GM04503 (cell line): ENCODE measurements around the gene IL19.
"Not testable (repeated sequence)": the region's sequence is repeated elsewhere in the genome, so short reads cannot be mapped to it uniquely, and the experiment has no call there.

ENCODE experiments used
- DNase-seq: peaks from one replicate; pipeline ENCODE4 v3.0.0-alpha.2; 2012; ENCODE audit warnings: low read depth

Gene IL19

DNA sequence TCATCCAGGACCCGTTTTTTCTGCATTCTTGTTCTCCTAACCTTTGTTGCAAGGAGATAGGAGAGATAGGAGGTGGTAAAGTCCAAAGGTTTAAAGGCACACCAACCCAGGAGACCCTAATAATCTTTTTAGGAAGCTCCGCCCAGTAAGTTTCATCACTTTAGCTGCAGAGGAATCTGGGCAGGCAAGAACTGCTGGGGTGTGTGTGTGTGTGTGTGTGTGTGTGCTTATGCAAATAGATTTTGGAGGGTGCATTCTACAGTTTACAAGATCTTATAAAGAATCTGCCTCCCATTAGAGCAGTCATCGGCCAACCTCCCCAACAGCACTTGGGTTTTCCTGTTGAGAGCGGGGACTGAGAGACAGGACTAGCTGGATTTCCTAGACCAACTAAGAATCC, 5.7 kb downstream of the IL19 start:
- DNase-seq, result no peak

DNA sequence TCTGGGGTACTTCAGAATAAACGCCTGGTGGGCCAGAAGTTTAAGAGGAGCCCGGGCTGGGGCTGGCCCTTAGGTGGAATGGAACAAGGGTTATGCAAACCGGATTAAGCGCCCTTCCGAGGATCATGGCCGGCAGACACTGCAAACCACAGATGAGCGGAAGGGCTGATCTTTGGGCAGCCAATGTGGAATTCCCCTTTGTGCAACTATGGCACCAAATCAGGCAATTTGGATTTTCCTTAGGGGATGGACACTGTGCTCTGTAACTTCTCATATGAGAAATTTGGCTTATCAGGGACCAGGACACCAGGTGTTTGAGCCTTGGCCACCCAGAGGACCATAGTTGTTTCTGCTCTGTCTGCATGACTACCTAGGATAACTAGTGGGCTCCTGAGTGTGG, 7.5 kb downstream of the IL19 start:
- no peak for DNase-seq

DNA sequence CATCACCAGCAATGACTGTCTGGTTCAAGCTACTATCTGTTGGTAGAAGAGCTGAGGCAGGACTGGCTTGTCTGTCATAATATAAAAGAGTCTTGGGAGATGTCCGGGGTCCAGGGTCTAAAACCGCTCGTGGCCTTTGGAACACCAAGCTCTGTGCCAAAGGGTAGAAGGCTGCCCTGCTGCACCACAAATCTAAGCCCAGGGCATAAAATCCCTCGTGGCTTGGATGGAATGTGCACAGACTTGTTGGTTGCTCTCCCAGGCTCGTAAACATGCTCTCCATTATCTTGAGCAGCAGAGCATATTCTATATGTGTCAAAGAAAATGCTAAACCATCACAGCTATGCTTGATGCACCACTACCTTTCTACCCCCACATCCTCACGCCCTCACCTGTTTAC, 8.3 kb downstream of the IL19 start:
- DNase-seq, result not testable (repeated sequence)

DNA sequence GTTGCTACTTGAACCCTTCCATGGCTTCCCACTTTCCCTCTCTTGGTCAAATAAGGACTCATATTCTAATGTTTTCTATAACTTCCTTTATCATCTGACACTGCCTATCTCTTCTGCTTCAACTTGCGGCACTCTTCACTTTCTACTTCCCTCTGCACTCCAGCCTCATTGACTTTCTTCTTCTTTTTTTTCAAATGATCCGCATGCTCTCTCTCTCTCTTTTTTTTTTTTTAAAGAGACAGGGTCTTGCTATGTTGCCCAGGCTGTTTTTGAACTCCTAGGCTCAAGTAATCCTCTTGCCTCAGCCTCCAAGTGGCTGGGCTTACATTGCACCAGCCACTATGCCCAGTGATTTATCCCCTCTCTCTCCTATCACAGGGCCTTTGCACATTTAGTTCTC, 9.1 kb downstream of the IL19 start:
- DNase-seq, result no peak

DNA sequence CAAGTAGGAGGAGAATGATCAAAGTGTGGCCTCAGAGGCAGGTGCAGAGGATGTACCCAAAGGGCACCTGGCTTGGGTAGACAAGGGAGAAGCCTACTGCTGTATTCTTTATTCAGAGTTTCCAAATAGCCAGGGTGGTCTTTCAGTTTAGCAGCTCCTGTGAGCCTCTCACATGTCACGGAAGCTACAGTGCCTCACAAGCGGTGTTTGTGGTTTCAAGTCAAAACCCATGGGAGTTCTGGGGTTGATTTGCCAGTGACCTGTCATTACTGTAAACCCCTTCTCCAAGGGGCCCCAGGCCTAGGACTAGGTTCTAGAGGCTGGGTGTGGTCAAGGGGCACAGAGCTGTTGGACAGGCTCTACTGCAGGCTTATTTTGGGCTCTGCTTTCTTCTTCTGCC, 11.9 kb downstream of the IL19 start:
- no peak for DNase-seq

DNA sequence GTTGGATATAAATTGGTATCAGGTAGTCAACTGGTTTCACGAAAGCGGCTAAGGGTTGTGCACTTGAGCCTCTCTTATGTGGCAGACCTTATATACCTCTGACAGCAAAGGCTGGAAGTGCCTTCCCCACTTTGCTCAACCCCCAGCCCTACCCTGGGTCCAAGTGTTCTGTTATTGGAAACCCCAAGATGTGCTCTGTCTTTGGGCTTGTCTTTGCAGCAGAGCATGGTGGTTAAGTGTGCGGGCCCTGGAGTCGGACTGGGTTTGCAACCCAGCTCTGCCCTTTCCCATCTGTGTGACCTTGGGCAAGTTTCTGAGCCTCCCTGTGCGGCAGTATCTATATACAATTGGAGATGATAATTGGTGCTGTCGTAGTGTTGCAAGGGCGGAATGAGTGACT, 12.9 kb downstream of the IL19 start:
- no peak for DNase-seq

DNA sequence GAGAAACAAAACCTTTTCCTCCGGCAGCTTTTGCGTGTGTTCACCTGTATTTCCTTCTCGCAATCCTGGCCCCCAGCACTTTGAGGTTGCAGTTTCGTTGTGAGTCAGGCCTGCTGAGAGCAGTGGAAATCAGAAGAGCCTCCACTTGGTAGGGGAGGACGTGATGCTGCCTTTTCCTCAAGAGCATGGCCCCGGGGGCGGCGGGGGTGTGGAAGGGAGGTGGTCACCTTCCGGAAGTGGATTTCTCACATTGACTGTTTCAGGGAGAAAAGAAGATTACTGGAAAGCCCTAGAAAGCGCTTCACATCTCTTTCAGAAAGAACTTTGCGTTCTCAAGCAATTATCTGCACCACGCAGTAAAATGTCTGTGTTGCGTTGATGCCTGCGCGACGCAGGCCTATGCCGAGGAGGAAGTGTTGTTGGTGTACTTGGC, 13.9 kb downstream of the IL19 start:
- DNase-seq, result no peak

DNA sequence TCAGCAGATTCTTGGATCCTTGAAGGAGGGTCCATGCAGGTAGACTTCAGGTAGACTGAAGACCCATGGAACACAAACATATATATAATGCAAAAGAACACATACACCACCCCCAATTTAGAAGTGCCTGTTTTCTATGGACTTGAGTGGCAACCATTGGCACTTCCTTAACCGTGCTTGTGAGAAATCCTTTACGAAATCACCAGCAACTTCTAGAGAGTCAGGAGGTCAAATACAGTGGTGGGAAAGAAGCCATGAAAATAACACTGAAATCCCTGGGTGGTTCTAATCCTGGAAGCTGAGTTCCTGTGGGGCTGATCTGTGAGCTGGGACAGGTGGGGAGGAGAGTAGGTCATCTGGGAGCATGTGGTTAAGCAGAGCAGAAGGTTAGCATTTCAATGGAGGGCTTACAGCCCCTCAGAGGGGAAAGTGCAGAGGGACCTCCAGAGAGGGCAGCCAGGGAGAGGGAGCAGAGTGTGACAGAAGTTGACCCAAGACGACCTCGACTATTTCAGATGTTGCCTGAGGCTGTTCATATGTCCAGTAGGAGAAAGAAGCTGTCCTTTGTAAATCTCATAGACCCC, 14.7 kb downstream of the IL19 start:
- no peak for DNase-seq

DNA sequence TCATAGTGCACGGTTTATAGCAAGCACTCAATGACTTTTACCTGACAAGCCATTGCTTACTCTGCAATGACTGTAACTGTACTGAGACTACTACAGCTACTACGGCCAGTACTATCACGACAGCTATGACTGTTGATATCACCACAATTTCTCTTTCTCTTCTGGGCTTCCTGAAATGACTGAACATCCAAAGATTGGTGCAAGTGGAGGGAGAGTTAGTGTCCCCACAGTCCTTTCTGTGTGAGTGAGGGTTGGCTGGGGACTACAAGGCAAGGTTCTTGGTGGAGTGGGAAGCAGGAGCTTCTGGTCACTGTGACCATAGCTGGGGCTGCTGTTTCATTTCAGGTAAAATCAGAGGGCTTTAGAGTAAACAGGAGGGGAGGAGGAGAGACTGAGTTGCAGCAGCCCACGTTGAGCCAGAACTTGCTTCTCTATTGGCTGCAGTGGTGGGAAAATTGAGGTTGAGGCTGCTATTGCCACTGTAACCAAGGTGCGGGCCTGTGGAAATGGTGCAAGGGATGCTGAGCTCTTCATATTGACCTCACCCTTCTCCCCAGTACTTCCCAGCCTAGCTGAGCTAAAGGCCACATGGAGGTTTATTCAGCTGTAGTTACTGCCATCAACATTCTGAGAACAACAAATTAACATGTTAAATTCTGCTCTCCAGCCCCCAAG, 15.8 kb downstream of the IL19 start:
- DNase-seq, result no peak

DNA sequence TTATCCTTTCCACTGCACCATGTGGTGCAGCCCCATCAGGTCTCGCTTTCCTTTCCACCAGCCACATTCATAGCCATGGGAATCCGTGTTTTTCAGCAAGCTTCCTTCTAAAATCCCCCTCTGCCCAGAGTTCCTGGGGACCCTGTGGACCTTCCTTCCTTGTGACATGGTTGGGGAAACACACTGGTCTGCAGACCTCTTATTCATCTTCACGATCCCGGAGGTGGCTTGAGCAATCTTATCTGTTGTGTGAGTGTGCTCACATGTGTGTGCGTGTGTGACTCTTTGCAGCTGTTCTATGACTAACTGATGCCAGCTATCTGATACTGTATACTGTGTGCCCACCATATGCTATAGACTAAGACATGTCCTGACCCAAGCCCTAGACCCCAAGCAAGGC, 17.3 kb downstream of the IL19 start:
- DNase-seq, result no peak

DNA sequence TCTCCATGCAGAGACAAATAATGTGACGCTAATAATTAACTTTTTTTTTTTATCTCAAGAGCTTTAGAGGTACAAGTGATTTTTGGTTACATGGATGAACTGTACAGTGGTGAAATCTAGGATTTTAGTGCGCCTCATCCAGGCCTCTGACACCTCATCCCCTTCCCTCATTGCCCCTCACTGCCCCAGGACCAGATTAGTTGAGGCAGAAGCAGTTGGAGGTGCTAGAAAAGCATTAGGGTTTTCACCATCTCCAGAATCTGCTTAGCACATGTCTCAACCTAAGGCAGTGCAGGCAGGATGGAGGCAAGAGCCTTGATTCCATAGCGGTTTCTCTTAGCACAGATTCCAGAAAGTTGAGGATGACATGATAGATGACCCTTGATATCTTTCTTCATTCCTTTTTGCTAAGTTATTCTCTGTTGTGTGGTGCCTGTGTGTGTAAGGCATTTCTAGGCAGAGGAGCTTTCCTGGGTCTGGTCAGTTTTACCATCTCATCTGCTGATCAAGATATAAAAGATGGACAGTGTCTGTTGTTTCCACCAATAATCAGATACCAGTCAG, 18.0 kb downstream of the IL19 start:
- DNase-seq, result no peak

DNA sequence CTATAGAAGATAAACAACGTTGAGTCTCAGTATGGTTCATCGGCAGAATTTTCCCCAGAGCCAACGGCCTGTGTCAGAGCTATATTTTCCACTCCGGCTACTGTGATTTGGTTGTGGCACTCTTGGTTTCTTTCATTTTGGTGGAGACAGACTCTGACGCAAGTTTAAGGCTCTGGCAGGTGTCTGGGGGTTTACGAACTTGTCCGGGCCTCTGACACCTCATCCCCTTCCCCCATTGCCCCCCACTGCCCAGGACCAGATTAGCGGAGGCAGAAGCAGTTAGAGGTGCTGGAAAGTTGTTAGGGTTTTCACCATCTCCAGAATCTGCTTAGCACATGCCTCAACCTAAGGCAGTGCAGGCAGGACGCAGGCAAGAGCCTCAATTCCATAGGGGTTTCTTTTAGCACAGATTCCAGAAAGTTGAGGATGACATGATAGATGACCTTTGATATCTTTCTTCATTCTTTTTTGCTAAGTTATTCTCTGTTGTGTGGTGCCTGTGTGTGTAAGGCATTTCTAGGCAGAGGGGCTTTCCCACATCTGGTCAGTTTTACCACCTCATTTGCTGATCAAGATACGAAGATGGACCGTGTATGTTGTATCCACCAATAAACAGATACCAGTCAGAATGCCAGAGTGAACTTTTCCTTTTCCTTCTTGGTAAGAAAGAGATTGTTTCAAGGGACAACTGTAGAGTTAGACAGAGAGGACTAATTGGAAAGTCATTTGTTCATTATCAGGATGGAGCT, 20.1 kb downstream of the IL19 start:
- DNase-seq, result no peak

DNA sequence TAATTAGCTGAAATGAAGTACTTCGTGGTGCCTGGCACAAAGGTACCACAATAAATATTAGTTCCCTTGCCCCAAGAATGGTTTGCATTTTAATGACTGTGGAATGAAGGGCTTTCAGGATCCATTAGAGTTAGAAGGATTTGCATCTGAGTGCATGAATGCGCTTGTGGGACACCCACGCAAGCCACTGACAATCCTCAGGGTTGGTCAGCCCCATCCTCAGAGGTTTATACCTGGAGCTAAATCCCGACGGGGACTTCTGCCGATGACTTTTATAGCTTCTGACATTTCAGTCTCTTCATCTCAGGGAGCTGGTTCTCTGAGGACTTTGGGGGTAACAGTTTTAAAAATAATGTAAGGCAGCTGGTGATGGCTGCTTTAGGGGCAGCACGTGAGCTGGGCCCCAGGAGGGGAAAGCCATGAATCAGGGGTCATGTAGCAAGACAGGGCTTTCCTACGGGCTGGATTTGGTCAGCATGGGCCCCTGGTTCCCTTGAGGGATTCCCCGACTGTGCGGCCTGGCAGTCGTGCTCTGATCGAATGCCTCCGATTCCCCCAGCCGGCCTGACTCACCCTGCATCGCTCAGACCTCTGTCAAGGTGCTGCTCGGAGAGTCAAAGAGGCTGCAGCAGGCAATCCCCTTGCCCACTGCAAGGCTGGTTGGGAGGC, 22.5 kb downstream of the IL19 start:
- no peak for DNase-seq

DNA sequence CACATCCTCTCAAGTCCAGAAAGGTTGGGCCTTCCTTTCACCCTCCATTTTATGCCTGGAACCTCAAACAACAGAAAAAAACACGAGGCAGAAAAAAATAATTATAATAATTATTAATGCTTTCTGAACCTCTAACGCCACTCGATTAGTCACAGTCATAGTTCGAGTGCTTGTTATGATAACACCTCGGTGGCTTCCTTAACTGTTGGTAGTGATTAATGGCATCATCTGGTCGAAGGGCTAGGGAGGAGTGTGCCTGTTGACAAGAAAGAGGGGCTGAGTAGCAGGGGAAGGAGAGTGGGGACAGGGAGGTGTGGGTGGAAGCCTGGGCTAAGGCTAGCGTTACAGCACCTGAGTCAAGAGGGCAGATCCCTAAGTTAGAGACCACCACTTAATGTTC, 23.0 kb downstream of the IL19 start:
- DNase-seq, result no peak

DNA sequence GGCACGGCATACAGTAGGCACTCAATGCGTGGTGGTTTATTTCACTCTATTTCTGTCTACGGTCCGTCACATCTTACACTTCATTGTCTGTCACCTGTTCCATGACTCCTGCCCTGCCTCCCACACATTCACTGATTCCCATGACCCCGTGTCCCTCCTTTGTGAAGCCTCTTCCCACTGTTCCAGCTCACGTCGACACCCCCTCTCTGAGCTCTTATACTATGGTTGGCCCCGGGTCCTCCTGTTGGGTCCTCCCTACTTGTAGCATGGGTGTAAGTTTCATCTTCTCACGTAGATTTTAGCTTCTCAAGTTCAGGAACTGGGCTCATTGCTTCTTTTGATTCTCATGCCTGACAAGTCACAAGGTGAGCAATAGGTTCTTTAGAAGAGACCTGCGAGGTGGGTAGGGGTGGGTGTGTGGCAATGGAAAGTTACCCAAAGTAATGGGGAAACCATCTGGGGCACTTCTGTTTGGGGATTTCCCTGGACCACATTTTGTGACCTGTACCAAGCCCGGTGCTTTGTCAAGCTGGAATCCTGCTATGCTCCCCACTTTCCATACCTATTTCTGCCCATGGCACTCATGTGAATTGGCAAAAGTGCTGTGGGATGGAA, 23.8 kb downstream of the IL19 start:
- no peak for DNase-seq

DNA sequence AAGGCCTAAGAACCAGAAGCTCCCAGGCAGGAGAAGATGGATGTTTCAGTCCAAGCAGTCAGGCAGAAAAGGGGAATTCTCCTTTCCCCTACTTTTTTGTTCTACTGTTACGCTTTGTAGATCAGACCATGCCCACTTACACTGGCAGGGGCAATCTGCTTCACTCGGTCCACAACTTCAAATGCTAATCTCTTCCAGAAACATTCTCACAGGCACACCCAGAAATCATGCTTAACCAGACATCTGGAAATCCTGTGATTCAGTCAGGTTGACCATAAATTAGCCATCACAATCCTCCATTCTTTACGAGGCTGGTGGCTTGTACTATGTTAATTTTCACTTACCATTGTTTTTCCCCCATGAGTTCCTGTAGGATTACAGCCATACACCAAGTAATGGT, 25.5 kb downstream of the IL19 start:
- no peak for DNase-seq

DNA sequence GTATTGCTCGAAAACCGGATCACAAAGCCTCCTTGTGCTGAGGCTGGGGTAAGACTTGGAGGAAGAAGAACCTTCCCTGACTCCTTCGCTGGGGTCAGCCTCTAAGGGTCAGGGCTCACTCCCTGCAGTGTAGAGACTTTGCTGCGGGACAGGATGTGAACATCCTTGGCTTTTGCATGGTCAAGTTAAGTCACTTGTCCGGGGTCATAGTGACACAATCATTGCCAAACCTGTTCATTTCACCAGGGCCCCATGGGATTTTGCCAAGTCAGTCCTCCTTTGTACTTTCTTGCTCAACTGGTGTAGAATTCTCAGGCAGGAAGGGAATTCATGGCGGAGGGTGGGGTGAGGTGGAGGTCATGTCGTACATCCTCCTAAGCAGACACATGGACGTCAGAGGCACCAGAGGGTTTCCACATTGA, 26.4 kb downstream of the IL19 start:
- no peak for DNase-seq

DNA sequence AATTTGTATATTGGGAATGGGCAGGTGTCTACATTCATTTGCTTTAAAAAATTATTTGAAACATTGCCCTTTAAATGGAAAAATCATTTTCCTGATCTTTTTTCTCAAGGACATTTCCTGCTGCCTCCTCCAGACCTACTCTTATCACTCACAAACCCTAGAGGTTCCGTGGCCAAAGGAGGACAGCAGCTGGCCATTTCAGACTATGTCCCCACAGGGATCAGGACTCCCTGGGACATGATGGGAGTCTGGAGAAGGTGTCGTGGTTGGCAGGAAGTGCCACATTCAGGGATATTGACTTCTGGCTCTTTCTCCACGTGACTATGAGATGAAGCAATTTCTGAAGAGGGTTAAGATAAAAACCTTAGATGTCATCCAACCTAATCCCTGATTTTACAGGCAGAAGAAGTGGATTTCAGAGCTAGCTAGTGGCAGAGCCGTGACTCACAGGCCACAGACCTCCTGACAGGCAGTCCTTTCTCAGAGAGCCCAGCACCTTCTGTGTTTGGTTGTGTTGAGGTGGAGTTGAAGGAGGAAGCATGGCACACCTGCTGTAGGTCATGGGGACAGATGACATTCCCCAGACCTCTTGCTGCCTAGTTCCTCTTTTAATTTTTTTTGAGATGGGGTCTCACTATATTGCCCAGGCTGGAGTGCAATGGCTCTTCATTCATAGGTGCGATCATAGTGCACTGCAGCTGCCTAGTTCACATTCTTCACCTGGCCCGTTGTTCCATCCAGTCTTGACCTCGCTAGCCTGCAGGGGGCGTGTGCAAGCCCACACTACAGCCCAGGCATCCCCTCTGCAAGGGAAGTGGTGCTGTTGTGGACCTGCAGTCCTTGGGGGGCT, 27.2 kb downstream of the IL19 start:
- no peak for DNase-seq

DNA sequence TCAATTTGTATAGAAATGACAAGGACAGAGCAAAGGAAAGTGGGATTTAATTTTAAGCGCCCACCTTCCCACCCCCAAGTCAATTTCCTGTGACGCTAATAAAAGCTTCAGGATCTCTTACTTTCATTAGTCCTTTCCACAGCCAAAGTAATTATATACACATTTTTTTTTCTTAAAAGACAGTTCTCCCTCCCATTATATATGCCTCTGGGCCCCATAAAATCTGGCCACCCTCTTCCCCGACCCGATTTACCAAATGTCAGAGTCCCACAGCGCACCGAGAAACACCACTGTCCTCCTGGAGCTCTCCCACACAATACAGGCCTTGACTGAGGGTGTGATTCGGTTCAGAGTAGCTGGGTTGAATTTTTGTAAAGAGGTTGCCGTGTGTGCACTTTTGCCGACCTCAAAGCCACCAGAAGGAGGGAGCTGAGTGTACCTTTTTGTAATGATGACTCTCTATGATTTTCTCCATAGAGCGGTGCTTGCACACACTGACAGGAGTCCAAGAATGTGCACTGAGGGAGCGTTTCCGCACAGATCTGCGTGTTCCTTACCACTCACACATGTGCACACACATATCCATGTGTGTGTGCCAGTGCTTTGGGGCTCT, 27.9 kb downstream of the IL19 start:
- DNase-seq, result no peak

DNA sequence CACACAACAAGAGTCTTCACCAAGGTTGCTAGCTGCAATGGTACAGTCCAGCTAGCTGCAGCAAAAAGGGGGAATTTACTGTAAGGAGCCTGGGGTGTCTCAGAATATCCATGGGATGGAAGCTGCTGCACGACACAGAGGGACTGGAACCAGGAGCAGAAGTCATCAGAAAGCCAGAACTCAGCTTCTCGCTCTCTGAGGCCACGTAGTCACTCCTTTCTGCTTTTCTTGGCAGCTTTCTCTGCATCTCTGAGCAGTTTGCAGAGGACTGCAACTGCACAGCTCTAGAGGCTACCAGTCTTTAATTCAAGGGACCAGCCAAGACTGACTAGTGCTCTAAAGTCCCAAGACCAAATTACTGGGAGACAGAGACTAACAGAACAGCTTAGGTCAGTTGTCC, 28.7 kb downstream of the IL19 start:
- no peak for DNase-seq

DNA sequence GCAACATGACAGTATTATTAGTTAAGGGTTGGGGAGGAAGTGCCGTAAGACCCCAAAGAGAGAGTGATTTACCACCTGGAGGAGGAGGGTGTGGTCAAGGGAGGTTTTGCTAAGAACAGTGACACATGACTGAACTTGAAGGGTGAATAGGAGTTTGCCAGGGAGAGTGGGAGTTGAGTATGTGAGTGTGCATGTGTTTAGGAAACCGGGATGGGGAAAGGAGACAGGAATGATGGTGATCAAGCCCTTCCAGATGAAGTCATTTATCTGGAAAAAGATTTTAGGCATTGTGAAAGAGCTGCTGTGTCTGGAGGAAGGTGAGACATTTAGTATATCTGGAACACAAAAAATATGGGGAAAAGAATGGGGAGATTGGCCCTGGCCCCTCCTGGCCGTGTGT, 29.8 kb downstream of the IL19 start:
- no peak for DNase-seq
